HG02642 (cell line): Measurements from ENCODE around the gene AGAP1.

Source experiments
- ATAC-seq: cut with Tn5 transposase; IDR thresholded peaks from one replicate; pipeline ENCODE4 v1.9.1; 2021; ENCODE audit warnings: mild to moderate bottlenecking; ENCODE audit not compliant: unreplicated experiment, poor library complexity

AGAP1 gene

DNA sequence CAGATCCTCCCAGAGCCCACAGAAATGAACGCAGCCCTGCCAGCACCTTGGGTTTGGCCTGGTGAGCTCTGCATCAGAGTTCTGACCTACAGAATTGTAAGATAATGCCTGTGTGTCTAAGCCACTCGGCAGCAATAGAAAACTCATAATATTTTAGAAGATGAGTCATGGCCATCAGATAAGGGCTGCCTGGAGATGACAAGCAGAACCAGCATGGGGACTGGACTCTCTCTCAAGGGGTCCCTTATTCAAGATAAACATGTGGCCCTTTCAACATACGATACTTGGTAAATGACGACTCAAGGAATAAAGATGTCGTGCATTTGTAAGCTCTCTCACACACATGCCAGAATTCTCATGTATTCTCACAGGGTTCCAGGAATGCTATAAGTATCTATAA is 8.5 kb upstream of the AGAP1 start:
- ATAC-seq = no peak

- ATAC-seq = no peak
These were observed 7.1 kb upstream of the AGAP1 start for GRCh38 chr2:235486729-235487128.

DNA sequence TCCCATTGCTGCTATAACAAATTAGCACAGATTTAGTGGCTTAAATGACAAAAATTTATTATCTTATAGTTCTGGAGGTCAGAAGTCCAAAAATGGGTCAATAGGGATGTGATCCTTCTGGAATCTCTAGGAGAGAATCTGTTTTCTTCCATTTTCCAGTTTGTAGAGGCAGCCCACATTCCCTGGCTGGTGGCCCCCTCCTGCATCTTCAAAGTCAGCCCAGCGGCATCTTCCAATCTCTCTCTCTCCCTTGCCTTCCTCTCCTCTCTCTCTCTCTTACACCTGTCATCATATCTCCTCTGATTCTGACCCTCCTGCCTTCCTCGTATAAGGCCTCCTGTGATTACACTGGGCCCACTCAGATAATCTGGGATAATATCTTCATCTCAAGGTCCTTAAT is 3.9 kb upstream of the AGAP1 start:
- no peak for ATAC-seq

- ATAC-seq = no peak
These were observed 946 bp upstream of the AGAP1 start for GRCh38 chr2:235492850-235493344.

DNA sequence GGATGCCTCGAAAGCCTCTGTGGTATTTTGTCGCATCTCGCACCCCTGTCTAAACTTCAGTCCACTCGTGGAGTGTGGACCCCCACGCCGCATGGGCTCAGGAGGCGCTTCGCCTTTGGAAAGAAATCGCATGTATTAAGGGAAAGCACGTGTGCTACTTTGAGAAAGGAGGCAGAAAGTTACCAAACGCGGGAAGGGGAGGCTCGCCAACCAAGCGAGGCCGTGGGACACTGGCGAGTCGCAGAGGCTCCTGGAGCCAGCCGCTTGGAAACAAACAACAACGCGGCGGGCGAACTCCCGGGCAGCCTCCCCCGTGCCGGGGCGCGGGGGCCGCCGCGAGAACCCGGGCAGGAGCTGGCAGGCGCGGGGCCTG is 455 bp upstream of the AGAP1 start:
- no peak for ATAC-seq

DNA sequence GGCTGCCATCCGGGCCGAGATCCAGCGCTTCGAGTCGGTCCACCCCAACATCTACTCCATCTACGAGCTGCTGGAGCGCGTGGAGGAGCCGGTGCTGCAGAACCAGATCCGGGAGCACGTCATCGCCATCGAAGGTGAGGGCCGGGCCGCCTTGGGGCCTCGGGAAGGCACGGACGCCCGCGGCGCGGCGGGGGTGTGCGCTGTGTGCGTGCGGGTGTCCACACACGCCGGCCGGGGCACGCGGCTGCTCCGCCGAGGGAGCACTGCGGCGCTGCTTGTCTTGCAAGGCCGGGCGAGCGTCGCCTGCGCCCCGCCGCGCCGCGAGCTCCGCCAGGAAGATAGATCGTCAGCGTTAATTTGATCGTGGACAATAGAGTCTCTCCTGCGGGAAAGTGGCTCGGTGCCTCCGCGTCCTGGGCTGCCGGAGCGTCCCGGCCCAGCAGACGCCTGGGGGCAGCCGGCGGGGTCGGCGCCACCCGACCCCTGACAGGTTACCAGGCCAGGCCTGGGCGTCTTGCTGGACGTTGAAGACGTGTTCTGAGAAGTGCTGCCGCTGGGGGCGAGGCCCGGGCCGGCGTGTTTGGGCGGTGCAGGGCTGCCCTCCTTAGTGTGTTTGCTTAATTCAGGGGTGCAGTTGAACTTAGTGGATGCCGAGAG is 1.0 kb downstream of the AGAP1 start:
- no peak for ATAC-seq

- ATAC-seq = no peak
These were observed 1.8 kb downstream of the AGAP1 start for GRCh38 chr2:235495373-235496238.

GRCh38 chr2:235496239-235496621 is 2.4 kb downstream of the AGAP1 start:
- ATAC-seq = no peak

DNA sequence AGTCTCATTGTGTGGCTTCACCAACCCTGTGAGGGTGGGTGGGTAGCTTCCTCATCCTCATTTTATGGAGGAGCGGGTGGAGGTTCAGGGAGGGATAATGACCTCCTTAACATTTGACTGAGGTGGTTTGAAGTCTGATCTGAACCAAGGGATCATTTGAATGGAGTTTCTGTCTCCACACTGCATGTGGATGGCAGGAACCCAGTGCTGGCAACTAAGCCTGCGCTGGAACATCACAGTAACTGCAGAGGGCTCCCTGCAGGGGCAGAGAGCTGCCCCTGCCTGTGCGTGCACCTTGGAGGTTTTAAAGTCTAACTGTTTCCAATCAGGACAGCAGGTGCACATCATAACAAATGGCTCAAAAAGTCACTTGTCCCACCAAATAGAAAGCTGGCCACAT is 3.3 kb downstream of the AGAP1 start:
- ATAC-seq = no peak

- no peak for ATAC-seq
These were observed 4.7 kb downstream of the AGAP1 start for GRCh38 chr2:235498541-235498940.

DNA sequence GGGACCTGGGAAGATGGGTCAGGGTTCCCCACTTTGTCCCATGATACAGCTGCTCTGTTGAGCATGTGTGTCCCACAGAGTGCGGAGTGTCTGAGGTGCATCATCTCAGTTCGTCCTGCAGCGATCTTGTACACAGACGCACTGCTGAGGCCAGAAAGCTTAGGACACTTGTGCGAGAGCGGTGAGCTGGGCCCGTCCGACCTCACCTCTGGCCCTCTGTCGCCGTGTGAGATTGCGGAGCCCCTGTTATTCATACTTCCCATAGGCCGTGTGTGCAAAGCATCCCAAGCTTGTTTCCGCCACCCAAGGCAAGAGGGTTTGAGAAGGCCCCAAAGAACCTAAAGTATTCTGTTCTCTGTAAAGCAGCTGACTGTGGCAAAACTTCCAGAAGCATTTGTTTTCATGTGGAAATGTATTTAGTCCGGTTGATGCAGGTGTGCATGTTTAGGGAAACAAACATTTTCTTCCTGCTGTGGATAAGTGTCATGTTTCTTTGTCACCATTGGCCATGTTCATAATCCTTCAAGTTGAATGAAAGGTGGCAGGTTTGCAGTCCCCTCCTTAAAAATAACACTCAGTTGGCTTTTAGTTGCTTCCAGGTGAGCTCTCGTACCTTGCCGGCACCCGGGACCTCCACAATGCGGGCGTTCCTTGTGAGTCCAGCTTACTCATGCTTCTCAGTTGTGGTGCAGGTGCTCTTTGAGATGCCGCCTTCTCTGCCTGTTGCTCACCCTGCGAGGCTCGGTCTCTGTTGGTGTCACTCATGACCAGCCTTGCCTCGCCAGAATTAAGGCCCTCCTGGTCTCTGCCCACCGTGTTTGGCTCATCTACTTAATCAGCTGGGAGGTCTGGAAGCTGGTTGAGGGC is 5.3 kb downstream of the AGAP1 start:
- no peak for ATAC-seq

- ATAC-seq = no peak
These were observed 6.4 kb downstream of the AGAP1 start for GRCh38 chr2:235500110-235500760.

DNA sequence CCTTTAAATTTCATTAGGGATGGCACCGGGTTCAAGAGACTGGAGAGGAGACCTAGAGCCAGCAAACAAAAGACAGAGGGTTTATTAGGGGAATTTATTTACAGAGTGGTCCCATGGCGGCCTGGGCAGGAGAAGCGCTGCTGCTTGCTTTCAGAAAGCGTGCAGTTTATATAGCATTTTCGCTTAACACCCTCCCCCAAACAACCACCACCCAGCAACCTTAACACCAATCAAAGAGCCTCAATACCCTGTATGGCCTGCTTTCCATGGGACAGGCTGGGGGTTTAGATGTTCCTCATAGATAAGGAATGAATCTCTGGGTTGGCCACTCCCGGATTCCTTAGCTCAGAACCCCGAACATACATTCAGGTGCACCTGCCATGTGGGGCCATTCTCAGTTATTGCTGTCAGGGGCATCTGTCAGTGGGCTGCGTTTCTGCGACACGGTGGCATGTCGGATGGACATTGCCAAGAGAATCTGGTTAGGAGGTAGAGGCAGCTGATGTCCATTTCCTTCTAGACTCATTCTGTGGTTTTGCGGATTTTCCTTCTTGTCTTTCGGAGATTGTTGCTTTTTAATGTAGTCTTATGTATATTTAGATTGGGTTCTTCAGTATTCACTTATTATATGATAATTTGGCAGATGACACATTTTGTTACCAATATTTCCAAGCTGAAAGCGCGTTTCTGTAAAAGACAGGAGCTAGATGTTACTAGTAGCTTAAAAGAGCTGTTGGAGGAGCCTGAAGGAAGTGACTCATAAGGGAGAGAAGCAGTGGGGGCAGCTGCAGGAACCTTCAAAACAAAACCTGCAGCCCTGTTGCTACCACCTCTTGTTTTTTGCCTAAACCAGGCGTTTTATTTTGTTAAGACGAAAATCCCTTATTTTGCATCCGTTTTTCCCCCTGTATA is 7.2 kb downstream of the AGAP1 start:
- ATAC-seq = no peak

- no peak for ATAC-seq
These were observed 7.8 kb downstream of the AGAP1 start for GRCh38 chr2:235501673-235502031.

DNA sequence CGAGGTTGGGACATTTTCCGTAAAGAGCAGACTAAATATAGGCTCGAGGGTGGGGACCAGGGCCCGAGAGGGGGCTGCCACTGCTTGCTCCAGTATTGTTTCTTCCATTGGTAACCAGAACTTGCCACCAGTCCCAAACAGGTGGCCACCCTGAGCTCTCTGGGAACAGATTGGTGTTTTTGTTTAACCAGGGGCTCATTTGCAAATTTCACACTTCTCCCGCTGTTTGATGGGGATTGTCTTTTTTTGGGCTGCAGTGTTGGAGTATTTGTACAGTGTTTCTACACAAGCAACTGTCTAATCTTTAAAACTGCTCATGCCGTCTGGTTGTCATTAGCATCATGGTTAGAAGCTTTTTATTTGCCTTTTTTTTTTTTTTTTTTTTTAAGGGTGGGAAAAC is 8.5 kb downstream of the AGAP1 start:
- ATAC-seq = no peak

- ATAC-seq = no peak
These were observed 10.8 kb downstream of the AGAP1 start for GRCh38 chr2:235504441-235505180.

GRCh38 chr2:235505181-235505741 is 11.4 kb downstream of the AGAP1 start:
- no peak for ATAC-seq

DNA sequence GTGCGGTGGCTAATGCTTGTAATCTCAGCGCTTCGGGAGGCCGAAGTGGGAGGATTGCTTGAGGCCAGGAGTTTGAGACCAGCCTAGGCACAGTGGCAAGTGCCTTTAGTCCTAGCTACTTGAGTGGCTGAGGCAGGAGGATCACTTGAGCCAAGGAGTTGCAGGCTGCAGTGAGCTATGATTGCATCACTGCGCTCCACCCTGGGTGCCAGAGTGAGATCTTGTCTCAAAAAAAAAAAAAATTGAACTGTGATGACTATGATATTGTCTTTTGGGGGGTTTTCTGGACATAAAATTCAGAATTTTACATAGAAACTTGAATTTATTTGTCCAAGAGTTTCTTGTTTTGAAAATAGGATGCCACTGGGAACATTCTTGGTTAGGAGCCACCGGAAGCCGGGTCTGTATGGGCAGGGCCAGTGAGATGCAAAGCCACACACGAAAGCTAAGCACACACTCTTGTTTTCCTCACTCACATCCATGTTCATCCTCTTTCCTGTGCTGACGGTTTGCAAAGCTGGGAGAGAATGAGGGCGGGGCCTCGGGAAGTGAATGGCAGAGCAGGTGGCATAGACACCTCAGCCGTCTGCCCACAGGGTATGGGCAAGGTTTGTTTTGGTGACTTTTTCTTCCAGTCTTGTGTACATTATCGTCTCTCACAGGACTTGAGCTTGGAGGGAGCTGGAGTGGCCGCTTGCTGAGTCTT is 12.6 kb downstream of the AGAP1 start:
- no peak for ATAC-seq
